ENCODE results near the gene PIEZO2.
"Not testable (repeated sequence)": the region's sequence is repeated elsewhere in the genome, so short reads cannot be mapped to it uniquely, and the experiment has no call there.

PIEZO2 gene

DNA sequence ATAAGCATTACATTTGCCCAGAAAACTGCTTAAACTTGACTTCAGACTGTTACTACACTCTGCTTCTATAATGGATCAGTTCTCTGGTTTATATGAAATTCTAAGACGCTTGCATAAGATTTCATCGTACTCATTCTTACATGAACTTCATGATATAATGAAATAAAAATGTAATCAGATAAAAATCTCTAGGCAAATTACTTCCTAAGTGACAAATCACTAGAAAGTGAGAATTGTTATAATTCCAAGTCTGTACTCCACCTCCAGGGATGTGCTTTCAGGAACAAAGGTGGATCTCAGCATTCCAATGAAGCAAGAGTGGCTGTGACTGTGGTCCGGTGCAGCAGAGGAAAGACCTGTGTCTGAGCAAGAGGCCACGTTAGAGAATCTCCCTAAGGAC, 226.2 kb downstream of the PIEZO2 start:
- TF ChIP-seq, protein P1, sequence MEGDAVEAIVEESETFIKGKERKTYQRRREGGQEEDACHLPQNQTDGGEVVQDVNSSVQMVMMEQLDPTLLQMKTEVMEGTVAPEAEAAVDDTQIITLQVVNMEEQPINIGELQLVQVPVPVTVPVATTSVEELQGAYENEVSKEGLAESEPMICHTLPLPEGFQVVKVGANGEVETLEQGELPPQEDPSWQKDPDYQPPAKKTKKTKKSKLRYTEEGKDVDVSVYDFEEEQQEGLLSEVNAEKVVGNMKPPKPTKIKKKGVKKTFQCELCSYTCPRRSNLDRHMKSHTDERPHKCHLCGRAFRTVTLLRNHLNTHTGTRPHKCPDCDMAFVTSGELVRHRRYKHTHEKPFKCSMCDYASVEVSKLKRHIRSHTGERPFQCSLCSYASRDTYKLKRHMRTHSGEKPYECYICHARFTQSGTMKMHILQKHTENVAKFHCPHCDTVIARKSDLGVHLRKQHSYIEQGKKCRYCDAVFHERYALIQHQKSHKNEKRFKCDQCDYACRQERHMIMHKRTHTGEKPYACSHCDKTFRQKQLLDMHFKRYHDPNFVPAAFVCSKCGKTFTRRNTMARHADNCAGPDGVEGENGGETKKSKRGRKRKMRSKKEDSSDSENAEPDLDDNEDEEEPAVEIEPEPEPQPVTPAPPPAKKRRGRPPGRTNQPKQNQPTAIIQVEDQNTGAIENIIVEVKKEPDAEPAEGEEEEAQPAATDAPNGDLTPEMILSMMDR (IDR thresholded peaks at IDR 0.05; ENCODE audit: low read depth, low read length) = no peak

DNA sequence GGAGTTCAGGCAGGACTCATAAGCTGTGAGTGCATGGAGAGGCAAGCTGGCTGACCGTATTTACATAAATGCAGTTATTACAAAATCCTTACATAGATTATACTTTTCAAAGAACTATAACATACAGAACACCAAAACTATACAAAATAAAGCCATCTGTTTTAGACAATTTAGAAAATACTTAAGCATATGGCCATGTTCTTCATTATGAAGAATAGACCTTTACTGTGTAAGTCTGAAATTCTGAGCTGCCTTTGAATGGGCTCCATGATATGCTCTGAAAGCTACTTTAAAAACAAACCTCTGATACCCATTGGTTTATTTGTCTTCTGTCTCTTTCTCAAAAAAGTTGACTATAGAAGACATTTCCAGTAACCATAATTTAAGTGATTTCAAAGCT, 226.7 kb downstream of the PIEZO2 start:
- DNase-seq (ENCODE audit: extremely low read depth, low read depth) = not testable (repeated sequence)

More for the DNA sequence above, 226.2 kb downstream of the PIEZO2 start:
- no peak for DNase-seq (ENCODE audit: extremely low read depth, low read depth)

DNA sequence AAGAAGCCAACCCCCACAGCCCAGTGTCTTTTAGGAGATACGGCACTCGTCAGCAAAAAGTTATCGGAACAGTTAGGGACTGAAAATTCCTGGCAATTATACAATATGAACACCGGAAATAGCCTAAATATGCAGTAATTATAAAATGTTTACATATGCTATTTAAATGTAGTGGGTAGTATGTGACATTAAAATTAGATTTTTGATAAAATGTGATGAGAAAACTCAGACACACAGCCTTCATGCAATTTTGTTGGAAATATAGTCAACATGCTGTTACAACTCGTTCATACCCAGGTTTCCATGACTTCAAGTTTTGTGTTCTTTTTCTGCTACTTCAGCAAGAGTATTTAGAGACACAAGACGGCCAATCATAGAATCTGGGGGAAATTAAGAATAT, 229.1 kb downstream of the PIEZO2 start:
- DNase-seq (ENCODE audit: extremely low read depth, low read depth) = not testable (repeated sequence)

DNA sequence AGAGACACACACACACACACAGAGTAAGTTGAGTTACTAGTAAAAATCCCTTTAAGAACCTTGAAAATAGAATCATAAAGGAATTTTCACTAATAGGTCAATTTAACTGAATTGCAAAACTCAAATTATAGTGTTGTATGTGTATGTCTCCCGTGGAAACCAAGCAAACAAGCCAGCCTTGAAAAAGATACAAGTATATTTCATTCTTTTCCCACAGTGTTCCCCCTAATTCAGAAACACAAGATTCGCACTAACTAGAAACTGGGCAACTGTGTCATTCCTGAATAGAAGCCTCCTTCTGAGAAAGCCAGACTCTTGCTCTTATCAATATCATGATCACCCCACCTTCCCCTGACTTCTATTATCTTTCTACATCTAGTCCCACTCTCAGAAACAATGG, 229.5 kb downstream of the PIEZO2 start:
- TF ChIP-seq, protein P1 (IDR thresholded peaks at IDR 0.05; ENCODE audit: low read depth, low read length) = no peak

DNA sequence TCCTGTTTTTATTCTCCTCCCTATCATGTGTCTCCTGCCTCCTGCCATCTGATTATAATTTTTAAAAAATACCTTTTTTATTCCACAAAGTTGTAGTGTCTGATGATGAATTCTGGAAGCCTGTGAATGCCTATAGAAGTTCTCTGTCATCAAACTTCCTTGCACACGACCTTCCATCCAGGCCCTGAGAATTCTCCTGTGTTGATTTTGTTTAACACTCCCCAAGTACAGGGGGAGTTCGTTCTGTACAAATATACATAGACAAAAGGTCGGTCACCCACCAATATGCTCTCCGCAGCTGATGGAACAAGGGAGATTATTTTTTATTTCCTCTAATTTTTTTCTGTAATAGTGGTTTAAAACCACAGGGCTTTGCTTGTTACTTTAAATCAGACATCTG, 232.5 kb downstream of the PIEZO2 start:
- no peak for DNase-seq (ENCODE audit: extremely low read depth, low read depth)
- TF ChIP-seq, protein P1 (IDR thresholded peaks at IDR 0.05; ENCODE audit: low read depth, low read length) = no peak

More for the DNA sequence above, 229.5 kb downstream of the PIEZO2 start:
- no peak for DNase-seq (ENCODE audit: extremely low read depth, low read depth)

DNA sequence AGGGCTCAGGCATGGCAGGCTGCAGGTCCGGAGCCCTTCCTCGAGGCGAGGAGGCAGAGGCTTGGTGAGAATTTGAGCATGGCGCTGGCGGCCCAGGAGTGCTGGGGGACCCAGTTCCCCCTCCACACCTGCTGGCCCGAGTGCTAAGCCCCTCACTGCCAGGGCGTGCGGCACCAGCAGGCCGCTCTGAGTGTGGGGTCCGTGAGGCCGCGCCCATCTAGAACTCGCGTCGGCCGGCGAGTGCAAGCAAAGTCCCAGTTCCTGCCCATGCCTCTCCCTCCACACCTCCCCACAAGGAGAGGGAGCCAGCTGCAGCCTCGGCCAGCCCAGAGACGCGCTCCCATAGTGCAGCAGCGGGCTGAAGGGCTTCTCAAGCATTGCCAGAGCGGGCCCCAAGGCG, 233.0 kb downstream of the PIEZO2 start:
- TF ChIP-seq, protein P1 (IDR thresholded peaks at IDR 0.05; ENCODE audit: low read depth, low read length) = no peak
- no peak for DNase-seq (ENCODE audit: extremely low read depth, low read depth)

DNA sequence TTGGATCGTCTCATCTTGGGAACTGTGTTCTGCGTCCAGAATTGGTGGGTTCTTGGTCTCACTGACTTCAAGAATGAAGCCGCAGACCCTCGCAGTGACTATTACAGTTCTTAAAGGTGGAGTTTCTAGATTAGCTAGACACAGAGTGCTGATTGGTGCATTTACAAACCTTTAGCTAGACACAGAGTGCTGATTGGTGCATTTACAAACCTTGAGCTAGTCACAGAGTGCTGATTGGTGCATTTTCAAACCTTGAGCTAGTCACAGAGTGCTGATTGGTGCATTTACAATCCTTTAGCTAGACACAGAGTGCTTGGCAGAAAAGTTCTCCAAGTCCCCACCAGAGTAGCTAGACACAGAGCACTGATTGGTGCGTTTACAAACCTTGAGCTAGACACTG, 233.6 kb downstream of the PIEZO2 start:
- not testable (repeated sequence) for DNase-seq (ENCODE audit: extremely low read depth, low read depth)

DNA sequence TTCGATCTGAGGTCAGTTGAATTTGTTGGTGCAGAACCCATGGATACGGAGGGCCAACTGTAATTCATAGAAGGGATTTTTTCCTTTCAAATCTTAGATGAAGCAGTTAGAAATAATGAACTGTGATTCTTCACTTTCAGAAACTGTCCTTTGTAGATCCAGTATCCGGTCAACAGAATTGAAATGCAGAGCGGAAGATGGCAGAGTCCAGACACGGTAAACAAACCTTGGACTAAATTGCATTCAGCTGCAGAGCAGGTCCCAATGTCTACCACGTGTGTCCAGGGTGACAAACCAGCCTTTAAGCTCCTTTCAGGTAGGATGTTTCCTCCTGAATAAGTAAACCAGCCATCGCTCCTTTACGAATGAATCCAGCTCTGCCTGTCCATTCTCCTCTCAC, 234.8 kb downstream of the PIEZO2 start:
- DNase-seq (ENCODE audit: extremely low read depth, low read depth) = not testable (repeated sequence)

DNA sequence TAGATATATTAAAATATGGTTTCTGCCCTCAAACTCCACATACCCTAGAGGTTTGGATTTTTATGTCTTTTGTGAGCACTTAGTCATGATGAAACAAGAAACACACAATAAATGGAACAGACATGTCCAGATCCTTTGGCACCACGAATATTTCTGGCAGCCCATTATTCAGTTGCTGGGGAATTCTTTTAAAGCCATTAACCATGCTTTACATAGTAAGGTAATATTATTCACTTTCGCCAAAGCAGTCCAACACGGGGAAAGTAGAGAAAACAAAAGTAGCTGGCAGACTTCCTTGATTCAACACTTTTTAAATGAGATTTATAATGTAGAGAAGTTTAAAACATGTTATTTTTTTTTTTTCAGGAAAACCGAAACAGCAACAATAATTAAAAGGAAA, 235.4 kb downstream of the PIEZO2 start:
- TF ChIP-seq, protein P1 (IDR thresholded peaks at IDR 0.05; ENCODE audit: low read depth, low read length) = no peak
- no peak for DNase-seq (ENCODE audit: extremely low read depth, low read depth)

All from AG09319 (cell line).